Measurements from ENCODE around the gene RYR2. TPM values are rescaled to one million over a fixed set of nuclear protein-coding genes. Genes with fewer than 3 reads are reported as not detected.
"Not testable (repeated sequence)": the region's sequence is repeated elsewhere in the genome, so short reads cannot be mapped to it uniquely, and the experiment has no call there.

RYR2 gene
- total RNA-seq, 1 donor from 2014 or later: 5.4 TPM

DNA sequence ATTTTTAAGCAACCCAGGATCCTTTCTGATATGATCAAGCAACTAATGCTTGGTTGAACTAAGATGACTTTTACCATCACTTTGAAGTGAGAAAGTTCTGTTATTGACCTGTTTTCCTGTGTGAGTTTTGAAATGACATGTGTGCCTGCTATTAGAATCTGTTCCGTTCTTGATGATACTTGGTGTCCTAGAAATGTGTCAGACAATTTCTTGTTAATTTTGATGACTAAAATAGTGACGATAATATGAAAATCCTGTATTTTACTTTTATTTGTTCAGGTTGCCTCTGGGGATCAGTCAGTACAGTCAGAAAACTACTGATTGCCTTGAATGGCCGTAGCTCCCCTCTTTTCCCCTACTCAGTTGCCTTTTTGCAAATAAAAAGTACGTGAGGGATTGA, 228.0 kb downstream of the RYR2 start:
- H3K27me3 Mint-ChIP-seq (ENCODE audit: unreplicated experiment): no peaks in the 10 kb centered on the region
- no peak for DNase-seq (ENCODE audit: low spot score)
- no peaks in the 10 kb centered on the region for H3K36me3 Mint-ChIP-seq (ENCODE audit: low read depth, unreplicated experiment)
- H3K4me1 Mint-ChIP-seq (ENCODE audit: unreplicated experiment): peaks cover 3% of the 10 kb centered on the region
- TF ChIP-seq, protein P1, sequence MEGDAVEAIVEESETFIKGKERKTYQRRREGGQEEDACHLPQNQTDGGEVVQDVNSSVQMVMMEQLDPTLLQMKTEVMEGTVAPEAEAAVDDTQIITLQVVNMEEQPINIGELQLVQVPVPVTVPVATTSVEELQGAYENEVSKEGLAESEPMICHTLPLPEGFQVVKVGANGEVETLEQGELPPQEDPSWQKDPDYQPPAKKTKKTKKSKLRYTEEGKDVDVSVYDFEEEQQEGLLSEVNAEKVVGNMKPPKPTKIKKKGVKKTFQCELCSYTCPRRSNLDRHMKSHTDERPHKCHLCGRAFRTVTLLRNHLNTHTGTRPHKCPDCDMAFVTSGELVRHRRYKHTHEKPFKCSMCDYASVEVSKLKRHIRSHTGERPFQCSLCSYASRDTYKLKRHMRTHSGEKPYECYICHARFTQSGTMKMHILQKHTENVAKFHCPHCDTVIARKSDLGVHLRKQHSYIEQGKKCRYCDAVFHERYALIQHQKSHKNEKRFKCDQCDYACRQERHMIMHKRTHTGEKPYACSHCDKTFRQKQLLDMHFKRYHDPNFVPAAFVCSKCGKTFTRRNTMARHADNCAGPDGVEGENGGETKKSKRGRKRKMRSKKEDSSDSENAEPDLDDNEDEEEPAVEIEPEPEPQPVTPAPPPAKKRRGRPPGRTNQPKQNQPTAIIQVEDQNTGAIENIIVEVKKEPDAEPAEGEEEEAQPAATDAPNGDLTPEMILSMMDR (IDR thresholded peaks at IDR 0.05; ENCODE audit: unreplicated experiment): no peak
- no peak overlapping the region for H3K27ac Mint-ChIP-seq (ENCODE audit: unreplicated experiment)
- no peak overlapping the region for H3K4me3 Mint-ChIP-seq (ENCODE audit: unreplicated experiment)
- H3K9me3 Mint-ChIP-seq (ENCODE audit: unreplicated experiment): no peaks in the 10 kb centered on the region

DNA sequence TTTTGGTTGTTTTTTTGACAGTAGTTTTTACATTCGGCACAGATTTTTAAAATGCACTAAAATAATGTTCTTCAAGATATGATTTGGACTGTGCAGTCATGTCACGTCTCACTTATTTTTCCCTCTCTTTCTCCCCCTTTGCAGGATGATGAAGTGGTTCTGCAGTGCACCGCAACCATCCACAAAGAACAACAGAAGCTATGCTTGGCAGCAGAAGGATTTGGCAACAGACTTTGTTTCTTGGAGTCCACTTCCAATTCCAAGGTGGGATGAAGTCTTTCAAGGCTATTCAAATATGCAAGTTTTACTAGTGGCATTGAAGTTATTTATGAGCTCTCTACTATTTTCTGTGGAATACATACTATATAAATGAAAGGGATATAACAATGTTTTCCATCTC, 228.4 kb downstream of the RYR2 start:
- TF ChIP-seq, protein P1 (IDR thresholded peaks at IDR 0.05; ENCODE audit: unreplicated experiment): no peak
- Mint-ChIP-seq H3K4me3 (ENCODE audit: unreplicated experiment) (no peak overlapping the region), H3K4me1 (ENCODE audit: unreplicated experiment) (peaks cover 3% of the 10 kb centered on the region), H3K27me3 (ENCODE audit: unreplicated experiment) (no peaks in the 10 kb centered on the region), H3K27ac (ENCODE audit: unreplicated experiment) (no peak overlapping the region), H3K36me3 (ENCODE audit: low read depth, unreplicated experiment) (no peaks in the 10 kb centered on the region), H3K9me3 (ENCODE audit: unreplicated experiment) (no peaks in the 10 kb centered on the region)
- DNase-seq (ENCODE audit: low spot score): no peak

DNA sequence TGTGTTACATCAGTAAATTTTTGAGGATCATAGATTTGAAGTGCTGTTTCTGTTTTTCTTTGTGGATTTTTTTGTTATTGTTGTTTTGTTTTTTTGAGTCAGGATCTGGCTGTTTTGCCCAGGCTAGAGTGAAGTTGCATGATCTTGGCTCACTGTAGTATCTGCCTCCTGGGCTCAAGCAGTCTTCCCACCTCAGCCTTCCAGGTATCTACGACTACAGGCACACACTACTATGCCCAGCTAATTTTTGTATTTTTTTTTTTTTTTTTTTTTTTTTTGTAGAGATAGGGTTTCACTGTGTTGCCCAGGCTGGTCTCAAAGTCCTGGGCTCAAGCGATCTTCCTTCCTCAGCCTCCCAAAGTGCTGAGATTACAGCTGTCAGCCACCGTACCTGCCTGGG, 236.0 kb downstream of the RYR2 start:
- H3K27ac Mint-ChIP-seq (ENCODE audit: unreplicated experiment); DNase-seq (ENCODE audit: low spot score); H3K9me3 Mint-ChIP-seq (ENCODE audit: unreplicated experiment); H3K4me3 Mint-ChIP-seq (ENCODE audit: unreplicated experiment); H3K36me3 Mint-ChIP-seq (ENCODE audit: low read depth, unreplicated experiment); H3K27me3 Mint-ChIP-seq (ENCODE audit: unreplicated experiment): not testable (repeated sequence)
- H3K4me1 Mint-ChIP-seq (ENCODE audit: unreplicated experiment): peaks cover 11% of the 10 kb centered on the region

DNA sequence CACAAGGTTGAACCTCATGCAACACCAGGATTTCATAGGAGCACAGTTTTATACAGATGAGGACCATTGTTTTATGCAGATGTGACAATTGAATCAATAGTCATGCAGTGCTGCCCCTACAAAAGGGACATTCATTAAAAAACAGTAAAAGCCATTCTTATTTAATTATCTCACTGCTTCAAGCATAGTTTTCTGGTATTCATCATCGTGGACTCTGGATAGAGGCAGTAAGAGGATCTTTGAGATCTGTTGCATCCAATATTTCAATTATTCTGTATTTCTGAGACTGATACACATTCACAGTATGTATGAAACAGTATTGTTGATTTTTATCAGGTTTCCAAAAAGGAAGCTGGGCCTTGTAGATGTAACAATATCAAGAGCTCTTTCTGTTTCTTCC, 237.6 kb downstream of the RYR2 start:
- TF ChIP-seq, protein P1 (IDR thresholded peaks at IDR 0.05; ENCODE audit: unreplicated experiment): no peak
- Mint-ChIP-seq H3K4me3 (ENCODE audit: unreplicated experiment) (no peak overlapping the region), H3K36me3 (ENCODE audit: low read depth, unreplicated experiment) (no peaks in the 10 kb centered on the region), H3K27me3 (ENCODE audit: unreplicated experiment) (no peaks in the 10 kb centered on the region), H3K9me3 (ENCODE audit: unreplicated experiment) (no peaks in the 10 kb centered on the region), H3K4me1 (ENCODE audit: unreplicated experiment) (peaks cover 15% of the 10 kb centered on the region), H3K27ac (ENCODE audit: unreplicated experiment) (no peak overlapping the region)
- DNase-seq (ENCODE audit: low spot score): no peak

DNA sequence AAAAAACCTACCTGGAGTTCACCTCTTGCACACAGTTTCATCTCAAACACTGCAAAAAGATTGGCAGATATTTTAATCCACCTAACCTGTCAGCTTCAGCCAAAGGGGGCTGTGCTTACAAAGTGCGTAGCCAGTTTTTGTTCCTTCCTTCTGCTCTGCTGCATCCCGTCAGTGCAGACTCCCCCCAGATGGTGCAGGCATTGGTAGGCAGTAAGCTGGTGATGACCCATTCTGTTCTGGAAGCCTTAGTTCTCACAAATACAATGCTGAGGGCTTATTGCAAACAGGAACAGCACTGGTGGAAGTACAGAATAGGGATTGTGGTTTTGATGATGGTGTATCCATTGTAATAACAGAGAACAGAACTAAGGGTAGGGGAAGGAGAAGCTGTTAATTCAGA, 239.5 kb downstream of the RYR2 start:
- no peak overlapping the region for H3K27ac Mint-ChIP-seq (ENCODE audit: unreplicated experiment)
- H3K27me3 Mint-ChIP-seq (ENCODE audit: unreplicated experiment): no peaks in the 10 kb centered on the region
- H3K9me3 Mint-ChIP-seq (ENCODE audit: unreplicated experiment): no peaks in the 10 kb centered on the region
- H3K36me3 Mint-ChIP-seq (ENCODE audit: low read depth, unreplicated experiment): no peaks in the 10 kb centered on the region
- H3K4me3 Mint-ChIP-seq (ENCODE audit: unreplicated experiment): no peak overlapping the region
- TF ChIP-seq, protein P1 (IDR thresholded peaks at IDR 0.05; ENCODE audit: unreplicated experiment): no peak
- H3K4me1 Mint-ChIP-seq (ENCODE audit: unreplicated experiment): peaks cover 15% of the 10 kb centered on the region
- DNase-seq (ENCODE audit: low spot score): peak; percentile 10

Data from endothelial cell (in vitro differentiated cells).